ENCODE data around the gene MAPKBP1.

MAPKBP1 gene

DNA sequence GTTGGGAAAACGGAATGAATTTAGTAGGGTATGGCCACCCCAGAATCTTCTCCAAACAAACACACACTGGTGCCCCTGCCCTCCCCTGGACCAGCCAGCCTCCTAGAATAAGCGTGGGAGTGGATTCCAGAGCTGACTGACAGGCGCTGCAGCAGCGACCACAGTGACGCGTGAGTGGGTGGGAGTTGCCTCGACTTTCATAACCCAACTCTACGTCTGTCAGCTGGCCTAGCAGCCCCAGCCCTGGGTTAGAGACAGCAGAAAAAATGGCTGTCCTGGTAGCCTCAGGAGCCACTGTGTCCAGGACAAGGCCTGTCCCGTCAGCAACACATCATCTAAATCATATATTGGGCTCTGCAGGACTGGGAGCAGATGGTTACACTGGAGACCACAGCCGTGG is 74.3 kb downstream of the MAPKBP1 start:
- no peak for DNase-seq (ENCODE audit: low read depth)

DNA sequence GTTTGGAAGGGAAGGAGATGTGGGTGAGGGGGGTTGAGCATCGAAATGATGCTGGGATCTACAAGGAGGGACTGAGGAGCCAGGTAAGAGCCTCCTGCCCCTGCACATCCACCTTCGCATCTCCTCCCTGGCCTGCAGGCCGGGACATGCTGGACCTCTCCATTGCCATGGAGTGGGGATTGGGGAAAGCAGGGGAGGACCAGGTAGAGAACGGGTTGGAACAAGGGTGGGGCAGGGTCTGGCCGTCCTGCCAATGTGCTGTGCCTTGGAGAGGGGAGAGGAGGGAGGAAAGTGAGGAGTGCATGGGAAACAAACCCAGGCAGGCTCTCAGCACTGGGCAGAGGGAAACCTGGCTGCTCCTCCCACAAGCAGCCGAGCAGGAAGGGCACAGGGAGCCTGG is 74.9 kb downstream of the MAPKBP1 start:
- DNase-seq (ENCODE audit: low read depth) = no peak

DNA sequence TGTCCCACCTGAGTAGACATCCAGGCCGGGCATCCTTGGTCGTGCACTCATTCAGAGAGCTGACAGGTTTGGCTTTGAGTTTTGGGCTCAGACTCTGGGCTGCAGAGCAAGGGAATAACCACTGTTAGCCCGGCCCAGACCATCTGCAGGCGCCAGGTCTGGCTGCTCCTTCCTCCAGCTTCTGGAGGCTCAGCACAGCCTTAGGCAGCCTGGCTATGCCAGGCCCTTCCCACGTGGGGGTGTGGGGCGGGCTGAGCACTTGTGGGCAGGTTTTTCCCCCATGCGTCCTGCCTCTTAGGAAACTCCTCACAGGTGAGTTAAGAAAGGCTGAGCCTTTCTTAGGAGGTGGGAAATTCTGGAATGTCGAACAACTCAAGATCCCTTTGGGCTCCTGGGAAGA is 75.6 kb downstream of the MAPKBP1 start:
- no peak for DNase-seq (ENCODE audit: low read depth)

DNA sequence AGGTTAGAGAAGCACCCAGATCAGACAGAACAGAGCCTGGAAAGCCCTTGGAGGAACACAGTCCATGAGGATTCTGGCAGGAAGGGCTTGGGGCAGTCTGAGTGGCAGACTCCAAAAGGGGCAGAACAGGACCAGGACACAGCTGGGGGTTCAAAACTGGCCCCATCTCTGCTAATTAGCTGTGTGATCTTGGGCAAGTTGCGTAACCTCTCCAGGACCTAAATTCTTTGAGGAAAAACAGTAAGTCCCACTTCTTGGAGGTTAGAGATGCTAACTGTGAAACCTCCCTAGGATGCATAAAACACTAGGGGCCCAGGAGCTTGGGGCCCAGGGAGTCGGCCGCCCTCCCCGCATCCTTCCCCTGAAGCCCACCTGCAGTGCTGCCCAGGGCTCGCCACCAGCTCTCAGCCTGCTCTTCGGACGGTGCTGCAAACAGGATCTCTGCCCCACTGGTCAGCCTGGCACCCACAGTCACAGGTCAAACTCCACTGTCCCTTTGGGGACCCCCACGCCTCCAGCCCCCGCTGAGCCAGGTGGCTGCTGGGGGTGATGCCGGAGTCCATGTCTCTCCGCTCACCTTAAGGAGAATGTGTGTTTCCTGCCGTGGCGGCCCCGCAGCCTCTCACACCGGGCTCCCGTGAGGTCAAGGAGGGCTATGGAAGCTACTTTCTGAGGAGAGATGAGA is 76.3 kb downstream of the MAPKBP1 start:
- no peak for DNase-seq (ENCODE audit: low read depth)

DNA sequence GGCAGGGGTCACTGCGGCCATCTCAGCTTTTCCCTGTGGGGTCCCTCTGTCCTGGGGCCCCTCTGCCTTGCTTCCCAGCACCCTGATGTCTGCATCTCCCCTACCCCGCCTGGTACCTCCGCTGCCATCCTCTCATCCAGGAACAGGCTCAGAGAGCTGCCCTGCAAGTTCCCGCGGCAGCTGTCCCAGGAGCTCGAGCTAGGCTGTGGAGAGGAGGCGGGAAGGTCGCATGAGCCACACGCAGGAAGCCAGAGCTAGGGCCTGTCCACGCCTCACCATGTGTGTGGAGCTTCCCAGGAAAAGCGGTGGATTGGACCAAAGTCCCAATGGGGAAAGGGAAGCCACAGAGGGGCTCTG is 76.9 kb downstream of the MAPKBP1 start:
- DNase-seq (ENCODE audit: low read depth) = no peak

DNA sequence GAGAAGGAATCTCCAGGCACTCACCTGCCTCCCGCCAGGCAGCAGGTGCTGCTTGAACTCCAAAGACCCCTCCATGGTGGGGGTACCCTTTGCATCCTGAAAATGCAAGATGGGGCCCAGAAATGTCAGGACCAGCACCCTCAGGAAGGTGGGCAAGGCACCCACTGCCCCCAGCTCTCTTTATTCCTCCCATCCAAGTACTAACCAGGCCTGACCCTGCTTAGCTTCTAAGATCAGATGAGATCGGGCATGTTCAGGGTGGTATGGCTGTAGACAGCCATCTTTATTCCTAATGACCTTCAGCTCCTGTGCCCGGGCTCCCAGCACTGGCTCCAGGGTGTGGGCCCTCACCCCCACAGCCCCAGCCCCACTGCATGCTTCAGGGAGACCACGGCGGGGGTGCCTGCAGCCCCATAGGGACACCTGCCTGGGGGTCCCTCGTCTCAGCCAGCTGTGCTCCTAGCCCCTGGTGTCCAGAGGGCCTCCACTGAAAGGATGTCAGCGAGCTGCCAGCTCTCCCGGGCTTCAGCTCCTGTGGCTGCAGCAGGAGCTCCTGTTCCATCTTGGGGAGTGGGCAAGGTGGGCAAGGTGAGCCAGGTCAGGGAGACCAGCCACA is 77.6 kb downstream of the MAPKBP1 start:
- DNase-seq (ENCODE audit: low read depth) = no peak

DNA sequence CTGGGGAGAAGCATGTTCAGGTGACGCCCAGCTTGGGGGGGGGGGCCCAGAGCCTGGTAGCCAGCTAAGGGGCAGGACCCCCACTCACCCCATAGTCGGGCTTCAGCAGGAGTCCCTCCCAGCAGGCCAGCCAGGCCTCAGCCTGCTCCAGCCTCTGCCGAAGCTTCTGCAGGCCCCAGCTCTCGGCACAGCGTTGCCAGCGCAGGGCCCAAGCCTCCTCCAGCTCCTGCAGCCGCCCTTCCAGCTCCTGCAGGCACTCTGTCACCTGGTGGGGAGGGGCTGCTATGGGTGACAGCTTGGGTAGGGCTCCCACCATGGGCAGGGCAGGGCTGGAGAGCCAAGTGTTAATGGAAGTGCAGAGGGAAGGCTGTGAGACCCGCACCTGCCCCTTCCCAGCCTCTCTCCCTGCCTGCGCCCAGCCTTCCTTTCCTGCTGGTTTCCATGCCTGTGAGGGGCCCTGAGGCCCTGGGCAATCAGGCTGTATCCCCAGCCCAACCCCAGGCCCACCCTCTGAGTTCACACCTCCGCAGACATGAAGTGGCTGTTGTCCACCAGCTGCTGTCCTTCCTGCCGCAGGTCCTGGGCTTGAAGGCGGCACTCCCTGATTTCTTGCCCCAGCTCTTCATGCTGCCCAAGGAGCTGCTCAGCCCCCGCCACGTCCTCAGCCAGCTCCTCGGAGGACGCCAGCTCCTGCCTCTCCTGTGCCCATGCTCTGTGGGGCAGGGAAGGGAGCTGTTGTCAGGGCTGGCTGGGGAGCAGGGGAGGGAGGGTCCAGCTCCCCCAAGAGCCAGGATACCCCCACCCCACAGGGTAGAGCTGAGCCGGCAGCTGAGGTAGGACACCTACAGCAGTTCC is 78.7 kb downstream of the MAPKBP1 start:
- DNase-seq (ENCODE audit: low read depth) = no peak

DNA sequence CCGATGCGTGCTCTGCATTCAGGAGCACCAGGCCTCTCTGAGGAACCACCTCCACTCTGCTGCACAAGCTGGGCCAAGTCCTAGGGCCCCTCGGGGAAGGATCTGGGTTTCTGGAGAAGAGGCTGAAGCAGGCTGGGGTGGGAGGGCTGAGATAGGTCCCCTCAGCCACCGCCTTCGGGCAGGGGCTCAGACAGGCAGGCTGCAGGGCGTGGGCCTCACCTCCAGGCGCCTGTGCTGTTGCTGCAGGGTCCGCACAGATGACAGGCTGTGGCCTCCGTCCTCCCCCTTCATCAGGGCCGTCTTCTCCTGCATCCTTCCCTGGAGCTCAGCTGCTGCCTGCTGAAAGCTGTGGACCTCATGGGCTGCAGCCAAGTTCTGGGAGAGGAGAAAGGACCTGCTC is 79.5 kb downstream of the MAPKBP1 start:
- no peak for DNase-seq (ENCODE audit: low read depth)

DNA sequence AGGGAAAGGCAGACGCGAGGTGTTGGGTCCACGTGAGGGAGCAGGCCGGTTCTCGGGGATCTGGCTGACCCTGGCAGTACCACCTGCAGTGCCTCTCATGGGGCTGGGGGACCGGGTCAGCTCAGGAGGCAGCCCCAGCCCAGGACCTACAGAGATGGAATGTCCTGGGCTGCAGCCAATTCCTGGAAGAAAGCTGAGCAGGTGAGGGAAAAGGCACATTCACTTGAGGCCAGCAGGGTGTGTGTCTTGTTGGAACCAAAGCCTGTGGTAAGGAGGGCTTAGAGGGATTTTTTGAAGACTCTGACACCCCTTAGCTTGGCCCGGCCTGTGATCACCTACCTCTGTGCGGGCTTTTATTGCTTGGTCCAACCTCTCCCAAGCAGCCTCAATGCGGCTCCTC is 80.2 kb downstream of the MAPKBP1 start:
- no peak for DNase-seq (ENCODE audit: low read depth)

DNA sequence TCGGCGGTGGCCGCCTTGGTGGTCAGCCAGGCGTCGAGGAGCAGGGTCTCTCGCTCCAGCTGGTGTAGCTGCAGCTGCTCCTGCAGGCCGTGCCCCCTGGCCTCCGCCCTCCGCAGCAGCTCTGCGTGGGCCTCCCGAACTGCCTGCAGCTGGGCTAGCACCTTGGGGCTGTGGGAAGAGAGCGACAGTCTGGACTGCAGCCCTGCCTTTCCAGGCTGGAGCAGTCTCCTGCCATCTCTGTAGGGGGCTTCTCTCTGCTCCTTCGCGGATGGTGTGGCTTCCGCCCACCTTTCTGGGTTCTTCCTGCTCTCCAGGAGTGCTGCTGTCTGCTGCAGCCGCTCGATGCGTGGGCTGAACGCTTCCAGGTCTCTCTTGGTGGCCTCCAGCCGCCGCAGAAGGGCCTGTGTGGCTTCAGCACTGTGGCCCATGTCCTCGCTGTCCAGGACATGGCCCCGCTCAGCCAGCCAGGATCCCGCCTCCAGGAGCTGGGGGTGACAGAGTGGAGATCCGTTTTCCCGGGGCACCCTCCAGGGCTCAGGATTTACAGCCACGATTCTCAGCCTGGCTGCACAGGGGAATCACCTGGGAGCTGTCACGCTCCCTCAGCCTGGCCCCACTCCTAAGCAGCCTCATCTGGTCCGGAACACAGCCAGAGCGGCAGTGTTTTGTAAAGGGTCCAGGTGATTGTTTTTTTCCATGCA is 81.1 kb downstream of the MAPKBP1 start:
- no peak for DNase-seq (ENCODE audit: low read depth)

DNA sequence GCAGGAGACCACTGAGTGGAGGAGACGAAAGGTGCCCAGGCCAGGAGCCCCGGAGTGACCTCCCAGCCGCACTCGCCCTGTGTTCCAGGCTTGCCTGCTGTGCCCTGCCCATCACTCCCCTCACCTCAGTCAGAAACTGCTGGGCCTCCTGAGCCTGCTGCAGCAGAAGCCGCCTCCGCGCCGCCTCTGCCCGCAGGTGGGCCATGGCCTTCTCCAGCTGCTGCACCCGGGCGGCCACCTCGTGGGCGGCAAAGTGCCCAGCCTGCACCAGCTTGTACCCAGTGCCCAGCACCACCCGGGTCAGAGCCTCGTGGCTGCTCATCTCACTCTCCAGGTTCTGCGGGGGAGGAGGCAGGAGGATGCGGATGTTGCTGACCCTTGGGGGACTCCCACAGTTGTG is 82.0 kb downstream of the MAPKBP1 start:
- no peak for DNase-seq (ENCODE audit: low read depth)

DNA sequence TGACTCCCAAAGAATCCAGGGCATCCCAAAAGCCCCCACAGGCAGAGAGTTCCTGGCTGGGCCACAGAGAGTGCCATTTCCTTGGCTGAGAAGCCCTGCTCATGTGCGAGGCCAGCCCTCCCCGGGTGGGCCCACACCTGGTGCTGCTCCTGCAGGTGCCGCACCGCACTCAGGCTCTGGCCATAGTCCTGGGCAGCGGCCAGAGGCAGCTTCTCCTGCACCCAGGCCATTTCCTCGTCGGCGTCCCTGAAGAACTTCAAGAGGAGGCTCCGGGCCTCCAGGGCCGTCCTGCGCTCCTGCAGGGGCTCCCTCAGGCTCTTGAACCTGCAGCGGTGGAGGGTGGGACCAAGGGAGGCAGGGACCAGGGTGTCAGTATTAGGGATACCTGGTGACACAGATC is 82.4 kb downstream of the MAPKBP1 start:
- no peak for DNase-seq (ENCODE audit: low read depth)

DNA sequence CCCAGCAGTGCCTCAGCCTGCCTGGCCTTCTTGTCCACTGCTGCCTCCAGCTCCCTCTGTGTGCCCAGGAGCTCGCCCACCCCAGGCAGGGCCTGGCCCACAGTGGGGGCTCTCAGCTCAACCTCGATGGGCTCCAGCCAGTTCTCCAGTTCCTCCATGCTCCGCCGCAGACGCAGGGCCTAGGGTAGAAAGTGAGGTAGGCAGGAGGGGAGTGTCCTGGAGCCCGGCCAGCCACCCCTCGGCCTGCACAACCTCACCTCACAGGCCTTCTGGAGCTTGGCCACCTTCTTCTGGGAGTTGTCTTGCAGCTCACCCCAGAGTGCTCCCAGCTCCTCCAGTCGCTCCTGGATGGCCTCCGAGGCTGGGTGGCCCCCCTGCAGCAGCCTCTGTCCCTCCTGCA is 83.0 kb downstream of the MAPKBP1 start:
- DNase-seq (ENCODE audit: low read depth) = no peak

DNA sequence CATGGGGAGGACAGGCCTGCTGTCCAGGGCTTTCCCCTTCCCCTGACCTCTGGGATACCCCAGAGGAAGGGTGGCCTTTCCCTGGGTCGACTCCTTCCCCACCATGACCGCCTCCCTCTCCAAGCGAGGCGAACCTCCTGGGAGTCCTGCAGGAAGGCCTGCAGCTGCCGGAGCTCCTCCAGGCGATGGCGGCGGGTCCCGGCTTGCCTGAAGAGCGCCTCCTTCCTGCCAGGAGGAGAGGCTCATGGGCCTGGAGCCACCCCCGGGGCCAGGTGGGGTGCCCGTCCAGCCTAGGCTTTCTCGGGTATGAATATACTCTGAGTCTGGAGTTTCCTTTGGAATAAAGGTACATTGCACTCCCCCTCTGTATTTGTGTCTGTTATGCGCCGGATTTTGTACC is 84.5 kb downstream of the MAPKBP1 start:
- DNase-seq (ENCODE audit: low read depth) = no peak

DNA sequence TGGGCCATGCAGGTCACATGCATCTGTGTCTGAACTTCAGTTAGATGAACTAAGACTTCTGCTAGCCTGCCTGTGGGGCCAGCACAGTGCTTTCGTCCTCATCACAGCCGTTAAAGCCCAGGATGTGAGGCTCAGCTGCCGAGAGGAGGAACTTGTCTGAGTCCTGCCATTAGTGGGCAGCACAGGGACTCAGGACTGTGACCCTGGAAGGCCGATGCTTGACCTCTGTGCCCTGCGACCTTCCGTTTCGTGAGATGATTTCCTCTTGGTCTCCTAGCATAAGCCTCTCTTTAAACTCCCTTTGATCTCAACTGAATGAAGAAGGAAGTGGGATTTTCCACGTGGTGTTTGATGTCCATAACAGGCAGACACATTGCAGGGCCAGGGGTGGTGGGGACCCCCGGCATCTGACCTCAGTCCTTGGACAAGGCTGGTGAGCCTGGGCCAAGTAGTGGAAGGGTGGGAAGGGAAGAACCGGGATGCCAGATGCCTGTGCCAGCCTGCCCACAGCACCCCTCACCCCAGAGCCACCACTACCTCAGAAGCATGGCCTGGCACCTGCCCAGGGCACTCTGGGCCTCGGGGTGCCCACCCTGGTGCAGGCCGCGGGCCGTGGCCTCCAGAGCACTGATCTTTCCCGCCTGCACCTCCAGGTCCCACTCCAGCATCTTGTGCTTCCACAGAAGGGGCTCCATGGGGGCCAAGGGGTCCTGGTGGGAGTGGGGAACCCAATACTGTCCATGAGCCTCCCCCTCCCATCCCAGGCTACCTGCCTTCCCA is 86.0 kb downstream of the MAPKBP1 start:
- no peak for DNase-seq (ENCODE audit: low read depth)

DNA sequence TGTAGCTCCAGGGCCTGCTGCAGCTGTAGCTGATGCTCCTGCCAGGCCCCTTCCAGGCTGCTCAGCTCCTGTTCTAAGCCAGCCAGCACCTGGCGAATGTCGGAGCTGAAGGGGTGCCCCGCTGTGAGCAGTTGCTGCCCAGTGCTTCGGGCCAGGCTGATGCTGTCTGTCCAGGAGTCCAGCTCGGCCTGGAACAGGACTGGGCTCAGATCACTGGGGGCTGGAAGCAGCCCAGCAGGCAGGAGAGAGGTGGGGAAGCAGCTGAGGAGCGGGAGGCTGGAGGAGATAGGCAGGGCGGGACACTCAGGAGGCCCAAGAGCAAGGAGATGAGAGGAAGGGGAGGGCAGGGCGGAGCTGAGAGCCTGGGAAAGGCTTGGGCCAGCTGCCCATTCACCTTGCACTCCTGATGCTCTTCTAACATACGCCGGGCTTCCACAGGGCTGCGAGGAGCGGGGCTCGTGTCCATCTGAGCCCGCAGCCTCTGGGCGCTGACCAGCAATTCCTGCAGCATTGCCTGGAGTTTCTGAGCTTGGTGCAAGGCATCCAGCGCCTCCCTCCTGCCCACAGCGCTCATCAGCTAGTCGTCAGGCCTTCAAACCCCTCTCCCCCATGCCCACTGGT is 87.6 kb downstream of the MAPKBP1 start:
- DNase-seq (ENCODE audit: low read depth) = no peak

DNA sequence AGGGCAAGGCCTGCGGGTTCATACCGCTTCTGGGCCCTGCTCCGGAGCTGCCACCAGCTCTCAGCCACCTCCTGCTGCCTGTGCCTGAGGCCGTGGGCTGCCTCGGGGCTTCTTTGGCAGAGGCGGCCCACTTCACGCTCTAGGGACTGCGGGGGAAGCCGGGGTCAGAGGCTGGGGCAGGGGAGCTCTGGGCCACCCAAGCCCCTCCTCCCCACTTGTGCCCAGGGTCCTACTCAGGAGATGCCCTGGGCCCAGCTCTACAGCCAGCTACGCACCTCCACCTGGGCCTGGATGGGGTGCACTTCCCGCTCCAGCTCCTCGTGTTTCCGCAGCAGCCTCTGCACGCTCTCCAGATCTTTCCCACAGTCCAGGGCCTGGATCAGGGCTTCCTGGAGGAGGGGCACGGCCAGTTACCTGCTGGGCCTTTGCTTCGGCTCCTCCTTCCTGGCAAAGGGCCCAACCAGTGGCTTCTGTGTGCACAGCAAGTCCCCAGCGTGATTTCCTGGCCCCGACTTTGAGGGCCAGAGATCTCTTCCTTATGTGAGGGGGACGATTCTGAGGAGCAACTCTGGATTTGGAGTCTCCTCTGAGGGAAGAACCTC is 88.3 kb downstream of the MAPKBP1 start:
- no peak for DNase-seq (ENCODE audit: low read depth)

DNA sequence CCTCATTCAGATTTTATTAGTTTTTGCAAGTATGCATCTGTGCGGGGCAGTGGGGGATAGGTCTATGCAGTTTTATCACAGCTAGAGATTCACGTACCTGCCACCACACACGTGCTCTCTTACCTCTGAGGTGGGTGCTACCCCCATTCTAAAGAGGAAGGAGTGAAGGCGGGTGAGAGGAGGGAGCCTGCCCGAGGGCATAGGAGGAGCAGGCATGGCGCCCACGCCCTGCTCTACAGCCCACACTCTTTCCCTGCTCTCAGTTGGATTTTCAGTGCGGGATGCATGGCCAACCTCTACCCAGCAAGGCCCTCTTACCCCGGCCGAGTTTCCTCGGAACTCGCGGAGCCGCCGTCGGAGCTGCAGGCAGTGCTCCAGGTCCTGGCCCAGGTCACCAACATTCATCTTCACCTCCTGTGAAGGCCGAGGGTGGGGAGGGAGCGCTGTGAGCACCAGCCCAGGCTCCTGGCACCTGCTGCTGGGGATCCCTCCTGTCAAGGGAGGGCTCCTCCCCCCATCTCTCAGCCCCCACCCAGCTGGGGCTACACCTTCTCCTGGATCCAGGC is 91.3 kb downstream of the MAPKBP1 start:
- DNase-seq (ENCODE audit: low read depth) = no peak

DNA sequence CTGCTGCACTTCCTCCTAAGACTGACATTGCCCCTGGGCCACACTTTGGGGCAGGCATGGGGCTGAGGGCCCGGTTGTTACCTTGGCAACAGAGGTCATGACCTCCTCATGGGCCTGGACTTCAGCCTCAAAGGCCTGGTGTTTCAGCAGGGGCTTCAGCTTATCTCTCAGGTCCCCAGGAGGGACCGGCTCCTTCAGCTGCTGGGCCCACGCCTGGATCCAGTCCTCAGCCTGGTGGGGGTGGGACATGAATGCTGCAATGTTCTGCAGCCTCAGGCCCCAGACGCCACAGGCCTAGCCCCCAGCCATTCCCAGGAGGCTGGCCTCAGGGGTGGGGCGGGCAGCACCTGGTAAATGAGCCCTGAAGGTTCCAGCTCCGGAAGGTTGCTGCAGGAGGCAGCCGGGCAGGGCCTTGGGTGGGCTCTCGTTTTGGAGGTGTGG is 92.0 kb downstream of the MAPKBP1 start:
- no peak for DNase-seq (ENCODE audit: low read depth)

DNA sequence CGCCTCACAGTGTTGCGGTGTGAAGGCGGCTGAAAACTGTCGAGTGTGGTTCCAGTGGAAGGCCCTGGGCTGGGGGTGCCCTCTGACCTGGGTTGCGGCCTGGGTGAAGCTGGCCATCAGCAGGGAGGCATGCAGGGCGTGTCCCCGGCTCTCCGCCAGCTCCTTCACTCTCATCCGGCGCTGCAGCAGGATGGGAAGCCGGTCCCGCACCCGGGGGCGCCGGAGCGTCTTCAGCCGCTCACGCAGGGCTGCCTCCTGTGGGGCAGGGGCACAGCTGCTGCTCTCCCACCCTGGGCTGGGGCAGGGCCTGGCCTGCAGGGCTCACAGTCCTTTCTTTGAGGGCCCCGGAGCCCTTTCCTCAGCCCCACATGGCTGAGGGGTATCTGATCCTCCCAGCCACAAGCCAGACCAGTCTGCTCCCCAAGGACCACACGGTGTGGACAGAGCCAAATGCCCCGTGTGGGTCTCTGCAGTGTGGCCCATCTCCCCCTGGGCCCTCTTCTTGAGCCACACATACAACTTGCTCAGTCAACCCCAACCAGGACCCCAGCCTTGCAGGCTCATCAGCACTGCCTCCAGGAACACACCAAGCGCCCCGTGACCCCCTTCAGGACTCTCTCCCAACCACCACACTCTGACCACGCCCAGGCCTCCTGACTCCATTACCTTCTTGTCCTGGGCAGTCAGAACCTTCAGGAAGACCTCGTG is 92.7 kb downstream of the MAPKBP1 start:
- DNase-seq (ENCODE audit: low read depth) = no peak

Measured in EH (cell line).